HG02623 (cell line): Measurements from ENCODE around the gene TBX4.
"Not testable (repeated sequence)": the region's sequence is repeated elsewhere in the genome, so short reads cannot be mapped to it uniquely, and the experiment has no call there.

Source experiments
- ATAC-seq: cut with Tn5 transposase; IDR thresholded peaks from one replicate; pipeline ENCODE4 v1.9.1; 2021; ENCODE audit warnings: moderate library complexity; ENCODE audit not compliant: unreplicated experiment

TBX4 gene

GRCh38 chr17:61480414-61480807 lies 28.2 kb downstream of the TBX4 start:
- no peak for ATAC-seq

- ATAC-seq, result no peak
Measured at GRCh38 chr17:61481421-61481820, 29.2 kb downstream of the TBX4 start.

- ATAC-seq, result no peak
Measured at GRCh38 chr17:61482467-61482866, 30.2 kb downstream of the TBX4 start.

GRCh38 chr17:61483778-61484116 lies 31.5 kb downstream of the TBX4 start:
- no peak for ATAC-seq

- ATAC-seq, result no peak
Measured at GRCh38 chr17:61484174-61484573, 32.0 kb downstream of the TBX4 start.

- ATAC-seq, result no peak
Measured at GRCh38 chr17:61485067-61485775, 33.0 kb downstream of the TBX4 start.

- no peak for ATAC-seq
Measured at GRCh38 chr17:61486135-61487120, 34.2 kb downstream of the TBX4 start.

GRCh38 chr17:61487161-61487988 lies 35.2 kb downstream of the TBX4 start:
- ATAC-seq, result no peak

GRCh38 chr17:61487989-61488595 lies 35.9 kb downstream of the TBX4 start:
- no peak for ATAC-seq

GRCh38 chr17:61488878-61489718 lies 36.9 kb downstream of the TBX4 start:
- no peak for ATAC-seq

GRCh38 chr17:61489719-61490490 lies 37.7 kb downstream of the TBX4 start:
- no peak for ATAC-seq

- ATAC-seq, result no peak
Measured at GRCh38 chr17:61490540-61490975, 38.3 kb downstream of the TBX4 start.

GRCh38 chr17:61491981-61492380 lies 39.8 kb downstream of the TBX4 start:
- no peak for ATAC-seq

GRCh38 chr17:61492759-61493526 lies 40.7 kb downstream of the TBX4 start:
- no peak for ATAC-seq

- not testable (repeated sequence) for ATAC-seq
Measured at GRCh38 chr17:61493830-61494324, 41.7 kb downstream of the TBX4 start.

- ATAC-seq, result no peak
Measured at GRCh38 chr17:61494325-61495160, 42.3 kb downstream of the TBX4 start.

- no peak for ATAC-seq
Measured at GRCh38 chr17:61495161-61495857, 43.1 kb downstream of the TBX4 start.
